H1 (cell line): ENCODE measurements around the gene ADAMTS16. TPM values are rescaled to one million over a fixed set of nuclear protein-coding genes. Genes with fewer than 3 reads are reported as not detected.

ENCODE experiments used
- CTCF ChIA-PET: fragments of 300-600 bp; sonication (Branson Sonifier 250); formaldehyde crosslinking; loops from one replicate; lab custom pipeline; 2021; ENCODE audit not compliant: partially characterized antibody; lab: Charles Lee
- POLR2A ChIA-PET: fragments of 300-600 bp; sonication (Branson Sonifier 250); formaldehyde crosslinking; loops from one replicate; lab custom pipeline; 2021; ENCODE audit warnings: inconsistent platforms; ENCODE audit not compliant: partially characterized antibody; lab: Charles Lee
- DNase-seq, 2 experiments: peaks; one replicate each; pipeline versions ENCODE4 v3.0.0 to v3.0.0-alpha.2; 2010 to 2022; ENCODE audit warnings: low spot score in 2 of 2, low read depth in 1 of 2, mixed read lengths in 1 of 2
- FAIRE-seq: peaks from 2 replicates; lab custom pipeline; 2011; peaks lifted over from hg19 to GRCh38; lab: Jason Lieb, UNC
- H2AFZ ChIP-seq: 2 replicates; pipeline ENCODE4 v1.8.1; 2012; ENCODE audit warnings: low read length, inconsistent platforms
- H2AK5ac ChIP-seq: 2 replicates; pipeline ENCODE4 v1.6.1; 2013; ENCODE audit warnings: low read depth, low read length
- H2BK120ac ChIP-seq: replicated peaks from 2 replicates; pipeline ENCODE3; 2013; ENCODE audit warnings: low read depth, low read length, inconsistent platforms
- H2BK12ac ChIP-seq: 2 replicates; pipeline ENCODE4 v1.6.1; 2013; ENCODE audit warnings: low read depth, low read length
- H2BK15ac ChIP-seq: 2 replicates; pipeline ENCODE4 v1.6.1; 2013; ENCODE audit warnings: low read length
- H2BK20ac ChIP-seq: 2 replicates; pipeline ENCODE4 v1.6.1; 2013; ENCODE audit warnings: low read length
- H2BK5ac ChIP-seq: 2 replicates; pipeline ENCODE4 v1.6.1; 2013; ENCODE audit warnings: low read depth, low read length
- H3K14ac ChIP-seq: 2 replicates; pipeline ENCODE4 v1.6.1; 2013; ENCODE audit warnings: inconsistent platforms; ENCODE audit not compliant: insufficient read length
- H3K18ac ChIP-seq: 2 replicates; pipeline ENCODE4 v1.6.1; 2013; ENCODE audit warnings: low read length; ENCODE audit errors: extremely low read depth
- H3K23ac ChIP-seq: 2 replicates; pipeline ENCODE4 v1.6.1; 2013; ENCODE audit warnings: inconsistent platforms; ENCODE audit not compliant: insufficient read length
- H3K23me2 ChIP-seq: 2 replicates; pipeline ENCODE4 v1.6.1; 2013; ENCODE audit warnings: low read depth, low read length
- H3K27ac ChIP-seq: 2 replicates; pipeline ENCODE4 v1.6.1; 2011; ENCODE audit warnings: low read depth, low read length, inconsistent platforms
- H3K27me3 ChIP-seq, 4 experiments: replicated peaks in 1 of 4; 1 replicate in 1 of 4; 2 replicates in 3 of 4; pipeline versions ENCODE4 v1.6.1 to v1.8.1; 2011 to 2013; ENCODE audit warnings: low read length in 3 of 4, mild to moderate bottlenecking in 3 of 4, inconsistent platforms in 2 of 4, mixed read lengths in 2 of 4, moderate library complexity in 1 of 4; ENCODE audit not compliant: control insufficient read depth in 3 of 4, insufficient read depth in 3 of 4; ENCODE audit errors: extremely low read depth in 1 of 4
- H3K36me3 ChIP-seq, 4 experiments: 2 replicates each; pipeline versions ENCODE4 v1.6.1 to v1.8.1; 2011 to 2013; ENCODE audit warnings: mild to moderate bottlenecking in 4 of 4, low read length in 3 of 4, moderate library complexity in 2 of 4, control low read depth in 1 of 4, inconsistent platforms in 1 of 4; ENCODE audit not compliant: insufficient read depth in 4 of 4, control insufficient read depth in 2 of 4
- H3K4ac ChIP-seq: replicated peaks from 2 replicates; pipeline ENCODE3; 2013; ENCODE audit warnings: low read length, low read depth, mixed read lengths, inconsistent platforms; ENCODE audit not compliant: insufficient read length
- H3K4me1 ChIP-seq, 4 experiments: replicated peaks in 1 of 4; 1 replicate in 1 of 4; 2 replicates in 3 of 4; pipeline versions ENCODE4 v1.6.1 to v1.8.1; 2011 to 2013; ENCODE audit warnings: low read length in 3 of 4, inconsistent platforms in 2 of 4, mixed read lengths in 1 of 4; ENCODE audit not compliant: insufficient read depth in 4 of 4, control insufficient read depth in 3 of 4
- H3K4me2 ChIP-seq, 2 experiments: 2 replicates each; pipeline versions ENCODE4 v1.6.1 to v1.8.1; 2011 to 2013; ENCODE audit warnings: low read depth in 2 of 2, low read length in 2 of 2, control low read depth in 1 of 2, inconsistent platforms in 1 of 2, mild to moderate bottlenecking in 1 of 2; ENCODE audit not compliant: insufficient read depth in 1 of 2
- H3K4me3 ChIP-seq, 4 experiments: fragments of 200-600, 300-600 bp in 1 of 4; sonication (generic), shearing (Covaris generic), sonication (Bioruptor Twin) in 1 of 4; 2 replicates each; pipeline versions ENCODE4 v1.5.1 to v1.8.1; 2011 to 2016; ENCODE audit warnings: low read length in 4 of 4, low read depth in 3 of 4, control low read depth in 2 of 4, inconsistent platforms in 2 of 4, mild to moderate bottlenecking in 2 of 4, mixed read lengths in 1 of 4, moderate library complexity in 1 of 4; ENCODE audit not compliant: insufficient read depth in 2 of 4; ENCODE audit errors: extremely low read depth in 1 of 4
- H3K56ac ChIP-seq: replicated peaks from 2 replicates; pipeline ENCODE3; 2013; ENCODE audit warnings: low read depth, mild to moderate bottlenecking, mixed read lengths, low read length, inconsistent platforms; ENCODE audit not compliant: insufficient read length
- H3K79me1 ChIP-seq: 2 replicates; pipeline ENCODE4 v1.6.1; 2013; ENCODE audit warnings: low read depth, low read length, control low read depth
- H3K79me2 ChIP-seq, 2 experiments: 2 replicates each; pipeline versions ENCODE4 v1.6.1 to v1.8.1; 2012 to 2013; ENCODE audit warnings: low read length in 2 of 2, mild to moderate bottlenecking in 2 of 2, inconsistent platforms in 1 of 2; ENCODE audit not compliant: insufficient read depth in 2 of 2, control insufficient read depth in 1 of 2
- H3K9ac ChIP-seq, 4 experiments: replicated peaks in 1 of 4; 1 replicate in 1 of 4; 2 replicates in 3 of 4; pipeline versions ENCODE4 v1.6.1 to v1.8.1; 2011 to 2013; ENCODE audit warnings: low read depth in 3 of 4, low read length in 3 of 4, control low read depth in 2 of 4, mild to moderate bottlenecking in 2 of 4, moderate library complexity in 2 of 4, inconsistent platforms in 1 of 4; ENCODE audit errors: extremely low read depth in 1 of 4
- H3K9me3 ChIP-seq, 2 experiments: 2 replicates each; pipeline versions ENCODE4 v1.6.1 to v1.8.1; 2012 to 2013; ENCODE audit warnings: mild to moderate bottlenecking in 2 of 2, moderate library complexity in 2 of 2, control low read depth in 1 of 2, inconsistent platforms in 1 of 2, low read depth in 1 of 2, low read length in 1 of 2, mixed read lengths in 1 of 2; ENCODE audit not compliant: insufficient read depth in 2 of 2
- H4K20me1 ChIP-seq, 2 experiments: replicated peaks in 1 of 2; 2 replicates each; pipeline versions ENCODE3 to v1.8.1; 2011 to 2013; ENCODE audit warnings: inconsistent platforms in 2 of 2, low read length in 2 of 2, mild to moderate bottlenecking in 1 of 2; ENCODE audit not compliant: insufficient read depth in 2 of 2, control insufficient read depth in 1 of 2
- H4K5ac ChIP-seq: 2 replicates; pipeline ENCODE4 v1.6.1; 2013; ENCODE audit warnings: low read length, low read depth, mixed read lengths, inconsistent platforms; ENCODE audit not compliant: insufficient read length
- H4K8ac ChIP-seq: 2 replicates; pipeline ENCODE4 v1.8.0; 2013; ENCODE audit warnings: mild to moderate bottlenecking, moderate library complexity, low read length, inconsistent platforms; ENCODE audit not compliant: insufficient read depth; ENCODE audit errors: extremely low read depth
- H4K91ac ChIP-seq: replicated peaks from 2 replicates; pipeline ENCODE3; 2013; ENCODE audit warnings: low read length, mixed read lengths, inconsistent platforms; ENCODE audit not compliant: insufficient read length
- TBP ChIP-seq: IDR thresholded peaks from 2 replicates; pipeline ENCODE4 v1.6.1; 2011; ENCODE audit warnings: low read depth, low read length, improper control_type of control experiment
- WGBS, 2 experiments: shearing (Covaris generic) in 1 of 2; methylation state at CpG; one replicate each; pipeline versions ENCODE4 v1.1.6 to v1.1.7; 2013 to 2015; ENCODE audit warnings: low lambda C conversion rate in 2 of 2, mixed read lengths in 2 of 2, inconsistent platforms in 1 of 2, low coverage in 1 of 2, missing lambda C conversion rate in 1 of 2; ENCODE audit not compliant: insufficient replicate concordance in 2 of 2, insufficient coverage in 1 of 2, insufficient read length in 1 of 2; ENCODE audit errors: extremely low coverage in 1 of 2, missing lambda C conversion rate in 1 of 2; 5-methylcytosine and 5-hydroxymethylcytosine counted together
- polyA plus RNA-seq, 7 experiments: library from polyadenylated mRNA; depleted of rRNA in 3 of 7; stranded (reverse) in 5 of 7; unstranded in 2 of 7; fragments of >200 nt in 5 of 7; fragments of 200-250 nt in 2 of 7; gene quantifications; 1 replicate in 5 of 7; 2 replicates in 1 of 7; 4 replicates in 1 of 7; pipeline versions ENCODE4 v1.2.1 to v1.2.3, GENCODE V29; 2011 to 2013; ENCODE audit warnings: missing spikeins in 2 of 7, mixed read lengths in 2 of 7
- total RNA-seq: library from RNA; stranded (reverse); fragmentation: NEBNext Ultra II Directional; extraction: Animal tissue kit (Norgen Biotek cat#: 25700); gene quantifications from 2 replicates; pipeline ENCODE4 v1.2.1, GENCODE V29; 2021

The ADAMTS16 gene
- total and polyA plus RNA-seq, 2 of the 8 experiments (the other 6 are each of a cell fraction or from before 2014, with no cell fraction given) = 3.7 to 16.0 TPM

DNA sequence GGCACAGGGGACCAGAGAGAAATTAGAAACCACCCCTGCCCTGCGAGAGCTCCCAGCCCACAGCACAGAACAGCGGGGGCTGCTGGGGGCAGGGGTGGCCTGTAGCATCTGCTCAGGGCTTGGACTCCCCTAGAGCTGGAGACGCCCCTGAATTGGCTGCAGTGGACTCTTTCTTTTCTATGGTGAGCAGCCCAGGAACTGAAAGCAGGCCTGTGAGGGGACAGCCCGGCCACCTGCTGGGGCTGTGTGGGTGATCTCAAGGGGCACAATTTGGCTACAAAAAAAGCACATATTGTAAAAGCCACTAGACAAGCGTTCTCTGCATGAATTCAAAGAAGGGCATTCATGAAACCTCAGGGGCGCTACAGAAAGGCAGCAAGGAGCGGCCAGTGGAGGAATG is 224.8 kb downstream of the ADAMTS16 start:
- Histone ChIP-seq H3K4ac (no peak overlapping the region), H3K23ac (no peak overlapping the region), H3K14ac (no peak overlapping the region), H2BK120ac (no peak overlapping the region), H3K27ac (no peak overlapping the region), H2AK5ac (no peak overlapping the region), H2BK5ac (no peak overlapping the region), H3K36me3 (no peaks in the 10 kb centered on the region), H2BK12ac (no peak overlapping the region), H3K79me1 (no peaks in the 10 kb centered on the region), H4K20me1 (no peaks in the 10 kb centered on the region), H3K9me3 (no peaks in the 10 kb centered on the region), H3K23me2 (no peaks in the 10 kb centered on the region), H4K8ac (no peak overlapping the region), H3K18ac (no peak overlapping the region), H3K4me2 (no peak overlapping the region), H2BK15ac (no peak overlapping the region), H2AFZ (no peak overlapping the region), H2BK20ac (no peak overlapping the region), H3K27me3 (no peaks in the 10 kb centered on the region), H3K9ac (no peak overlapping the region), H4K91ac (no peak overlapping the region), H3K4me1 (peaks cover 0 to 7% (median 2%) of the 10 kb centered on the region in 4 experiments; a peak in 2 of 7 replicates), H3K56ac (no peak overlapping the region), H4K5ac (no peak overlapping the region), H3K79me2 (no peaks in the 10 kb centered on the region), H3K4me3 (no peak overlapping the region)
- 88% methylated on average over 7 of the region's 7 CpGs; no CpG with 5 or more reads in 1 of the 2 experiments for WGBS, 2 experiments
- no peak for DNase-seq
- TF ChIP-seq TBP = no peak
- FAIRE-seq = no peak
- ChIA-PET POLR2A (no interaction called here), CTCF (no interaction called here)
